GM10266 (cell line): ENCODE results near the gene SLAIN2.
A peak's percentile ranks its signal among the peaks of the same experiment; 100 is the strongest.

Source experiments
- DNase-seq: peaks from one replicate; pipeline ENCODE4 v3.0.0; 2012; ENCODE audit errors: extremely low spot score
- CTCF ChIP-seq: IDR thresholded peaks from 2 replicates; pipeline ENCODE4 v1.5.1; 2012; ENCODE audit warnings: mild to moderate bottlenecking, low read depth; ENCODE audit not compliant: control insufficient read depth, insufficient read depth; ENCODE audit errors: missing control alignments

Gene SLAIN2

GRCh38 chr4:48342606-48342880 lies 1.2 kb downstream of the SLAIN2 start:
- peak; percentile 29 for DNase-seq
- no peak for TF ChIP-seq CTCF

GRCh38 chr4:48343035-48343434 lies 1.7 kb downstream of the SLAIN2 start:
- DNase-seq = no peak

GRCh38 chr4:48343551-48343950 lies 2.2 kb downstream of the SLAIN2 start:
- DNase-seq = no peak

More at GRCh38 chr4:48343035-48343434, 1.7 kb downstream of the SLAIN2 start:
- TF ChIP-seq CTCF = no peak

GRCh38 chr4:48345542-48345941 lies 4.2 kb downstream of the SLAIN2 start:
- DNase-seq = no peak
- no peak for TF ChIP-seq CTCF

More at GRCh38 chr4:48343551-48343950, 2.2 kb downstream of the SLAIN2 start:
- no peak for TF ChIP-seq CTCF

GRCh38 chr4:48346594-48346993 lies 5.3 kb downstream of the SLAIN2 start:
- DNase-seq = no peak
- no peak for TF ChIP-seq CTCF

GRCh38 chr4:48347282-48347921 lies 6.1 kb downstream of the SLAIN2 start:
- DNase-seq = no peak
- no peak for TF ChIP-seq CTCF

- DNase-seq = no peak
- TF ChIP-seq CTCF = no peak
Observed at GRCh38 chr4:48350871-48351270, 9.5 kb downstream of the SLAIN2 start.
